ENCODE data around the gene ZFYVE1.

DNA sequence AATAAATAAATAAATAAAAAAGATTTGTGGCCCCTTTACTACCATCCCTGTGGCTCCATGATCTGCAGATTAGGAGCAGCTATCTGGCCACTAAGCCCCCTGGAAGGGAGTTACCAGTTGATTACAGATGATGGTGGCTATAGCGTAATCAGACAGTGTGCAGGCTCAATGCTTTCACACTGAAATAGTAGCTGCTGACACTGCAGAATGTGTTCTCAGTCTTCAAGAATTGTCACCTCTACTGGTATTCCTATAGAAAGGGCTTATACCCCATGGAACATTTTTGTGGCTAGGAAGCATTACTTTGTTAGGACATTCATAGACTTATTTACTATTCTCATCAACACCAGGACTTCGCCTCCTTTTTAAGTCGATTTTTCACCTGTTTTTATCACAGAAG lies 69.7 kb downstream of the ZFYVE1 start:
- TF ChIP-seq CTCF (IDR thresholded peaks at IDR 0.05; ENCODE audit: insufficient read depth, low read length) (no peak), POLR2AphosphoS5 (IDR thresholded peaks at IDR 0.05; ENCODE audit: low read depth) (no peak), REST (IDR thresholded peaks at IDR 0.05; ENCODE audit: insufficient replicate concordance, low read depth) (no peak), SPI1 (IDR thresholded peaks at IDR 0.05; ENCODE audit: borderline replicate concordance, low read depth) (no peak)

All from HL-60 (cell line).